A673 (cell line): Measurements from ENCODE around the gene FAM43B. TPM values are rescaled to one million over a fixed set of nuclear protein-coding genes. Genes with fewer than 3 reads are reported as not detected.

ENCODE experiments used
- BruUV-seq: library from RNA; stranded (reverse); fragments of 400-500 nt; replicated peaks from 2 replicates; lab custom pipeline; 2021; lab: Mats Ljungman, UMichigan
- CTCF ChIA-PET: fragments of 300-600 bp; sonication (Branson Sonifier 250); formaldehyde crosslinking; loops from one replicate; lab custom pipeline; 2022; ENCODE audit warnings: antibody characterized with exemption; lab: Charles Lee
- POLR2A ChIA-PET: fragments of 300-600 bp; sonication (Branson Sonifier 250); formaldehyde crosslinking; loops from one replicate; lab custom pipeline; 2022; ENCODE audit warnings: antibody characterized with exemption; ENCODE audit not compliant: low non-redundant PET; lab: Charles Lee
- DNase-seq: peaks from one replicate; pipeline ENCODE4 v3.0.0-alpha.2; 2015; ENCODE audit warnings: low spot score
- H3K27ac ChIP-seq: fragments of 200-600 bp; sonication (generic); 2 replicates; pipeline ENCODE4 v1.5.1; 2016; ENCODE audit warnings: mixed run types, low read depth, mild to moderate bottlenecking, mixed read lengths, antibody characterized with exemption, low read length; ENCODE audit not compliant: poor library complexity, severe bottlenecking
- H3K27me3 ChIP-seq: fragments of 200-600 bp; sonication (generic); replicated peaks from 2 replicates; pipeline ENCODE4 v1.6.1; 2017; ENCODE audit warnings: mixed run types, low read depth, mild to moderate bottlenecking, mixed read lengths, antibody characterized with exemption, low read length; ENCODE audit not compliant: insufficient read depth, poor library complexity
- H3K36me3 ChIP-seq: fragments of 200-600 bp; sonication (generic); 2 replicates; pipeline ENCODE4 v1.6.1; 2016; ENCODE audit warnings: mixed run types, mild to moderate bottlenecking, mixed read lengths, antibody characterized with exemption, low read length; ENCODE audit not compliant: insufficient read depth, poor library complexity, severe bottlenecking
- H3K4me1 ChIP-seq: fragments of 200-600 bp; sonication (generic); 2 replicates; pipeline ENCODE4 v1.6.1; 2017; ENCODE audit warnings: mixed run types, mild to moderate bottlenecking, mixed read lengths, antibody characterized with exemption, low read length; ENCODE audit not compliant: insufficient read depth, poor library complexity, severe bottlenecking
- H3K4me3 ChIP-seq: fragments of 200-600 bp; sonication (generic); 2 replicates; pipeline ENCODE4 v1.5.1; 2016; ENCODE audit warnings: low read depth, mixed run types, mild to moderate bottlenecking, mixed read lengths, low read length; ENCODE audit not compliant: poor library complexity, severe bottlenecking
- H3K9me3 ChIP-seq: fragments of 200-600 bp; sonication (generic); 2 replicates; pipeline ENCODE4 v1.6.1; 2016; ENCODE audit warnings: mixed run types, low read depth, mild to moderate bottlenecking, mixed read lengths, antibody characterized with exemption, low read length; ENCODE audit not compliant: poor library complexity, severe bottlenecking
- CTCF ChIP-seq: fragments of 300-800, 200-600 bp; sonication (generic); conservative IDR thresholded peaks from 2 replicates; pipeline ENCODE4 v1.5.1; 2017; ENCODE audit warnings: low read depth, mild to moderate bottlenecking, antibody characterized with exemption, low read length, moderate library complexity, mixed read lengths
- EZH2 ChIP-seq: fragments of 200-600 bp; sonication (generic); IDR thresholded peaks from 2 replicates; pipeline ENCODE4 v1.6.1; 2017; ENCODE audit warnings: borderline replicate concordance, low read depth, mild to moderate bottlenecking, mixed read lengths, antibody characterized with exemption, low read length; ENCODE audit not compliant: poor library complexity, severe bottlenecking
- intact Hi-C: fragments of 100-400 bp; cut with micrococcal nuclease; formaldehyde crosslinking; loops from one replicate; pipeline ENCODE4 v1.10.0; 2022; ENCODE audit not compliant: unreplicated experiment
- total RNA-seq: library from RNA; stranded (reverse); gene quantifications from 2 replicates; pipeline ENCODE4 v1.2.3, GENCODE V29; 2021

Gene FAM43B
- total RNA-seq, 1 experiment from 2014 or later: not detected

DNA sequence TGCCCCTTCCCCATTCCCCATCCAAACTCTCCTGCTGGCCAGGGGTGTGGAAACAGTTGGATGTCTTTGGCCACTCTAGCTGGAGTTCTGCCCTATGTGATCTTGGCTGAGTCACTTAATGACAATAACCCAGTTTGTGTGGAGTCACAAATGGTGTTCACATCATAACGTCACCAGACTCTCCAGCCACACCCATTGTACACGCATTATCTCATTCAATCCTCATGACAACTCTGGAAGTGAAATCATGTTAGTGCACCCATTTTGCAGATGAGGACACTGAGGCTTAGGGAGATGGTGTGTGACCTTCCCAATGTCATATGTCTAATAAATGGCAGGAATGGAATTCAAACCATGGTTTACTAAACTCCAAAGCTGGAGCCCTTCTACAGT lies 35.3 kb downstream of the FAM43B start:
- POLR2A ChIA-PET: no interaction called here
- H3K9me3 ChIP-seq: no peaks in the 10 kb centered on the region
- TF ChIP-seq EZH2 (no peak), CTCF (no peak)
- DNase-seq: no peak
- H3K27ac ChIP-seq: no peak overlapping the region
- intact Hi-C loops: no loop called here
- peaks cover 21% of the 10 kb centered on the region for H3K4me1 ChIP-seq
- BruUV-seq: no TSS peak
- no peaks in the 10 kb centered on the region for H3K27me3 ChIP-seq
- CTCF ChIA-PET: no interaction called here
- H3K36me3 ChIP-seq: no peaks in the 10 kb centered on the region
- H3K4me3 ChIP-seq: no peak overlapping the region

GRCh38 chr1:20588634-20589225 lies 36.4 kb downstream of the FAM43B start, which contains the start of gene CDA:
TSS of gene CDA (plus strand) at chr1:20589097. CDS start at chr1:20589130, 33 bp downstream.
- H3K9me3 ChIP-seq: no peaks in the 10 kb centered on the region
- peaks cover 21% of the 10 kb centered on the region for H3K4me1 ChIP-seq
- ChIA-PET CTCF (no interaction called here), POLR2A (no interaction called here)
- DNase-seq: no peak
- H3K4me3 ChIP-seq: no peak within 1 kb of the TSS
- BruUV-seq: no TSS peak
- no peak for TF ChIP-seq EZH2
- H3K27me3 ChIP-seq: no peaks in the 10 kb centered on the region
- H3K36me3 ChIP-seq: no peaks in the 10 kb centered on the region
- intact Hi-C loops: no loop called here
- no peak within 1 kb of the TSS for H3K27ac ChIP-seq

GRCh38 chr1:20589331-20590278 lies 37.2 kb downstream of the FAM43B start:
- no TSS peak for BruUV-seq
- DNase-seq: peak; percentile 48
- TF ChIP-seq EZH2 (no peak), CTCF (no peak)
- H3K9me3 ChIP-seq: no peaks in the 10 kb centered on the region
- no peak overlapping the region for H3K4me3 ChIP-seq
- intact Hi-C loops: no loop called here
- no peaks in the 10 kb centered on the region for H3K36me3 ChIP-seq
- POLR2A ChIA-PET: no interaction called here
- CTCF ChIA-PET: no interaction called here
- peaks cover 21% of the 10 kb centered on the region for H3K4me1 ChIP-seq
- H3K27me3 ChIP-seq: no peaks in the 10 kb centered on the region
- H3K27ac ChIP-seq: no peak overlapping the region
